ENCODE data around the gene EYS.
"Not testable (repeated sequence)": the region's sequence is repeated elsewhere in the genome, so short reads cannot be mapped to it uniquely, and the experiment has no call there.

- TF ChIP-seq CTCF (conservative IDR thresholded peaks at IDR 0.05); ZFX (IDR thresholded peaks at IDR 0.05): not testable (repeated sequence)
Observed at GRCh38 chr6:64448101-64448500, 1258.9 kb downstream of the EYS start.

Data from C4-2B (cell line).